MCF 10A (cell line): ENCODE results near the gene CAPN10. TPM values are rescaled to one million over a fixed set of nuclear protein-coding genes. Genes with fewer than 3 reads are reported as not detected.

Experiments
- BruUV-seq: library from RNA; stranded (reverse); fragments of 400-500 nt; replicated peaks from 2 replicates; lab custom pipeline; 2021; lab: Mats Ljungman, UMichigan
- CTCF ChIA-PET: fragments of 300-600 bp; sonication (Branson Sonifier 250); formaldehyde crosslinking; extraction: SDS; loops from one replicate; lab custom pipeline; 2021; ENCODE audit warnings: antibody characterized with exemption, inconsistent platforms; lab: Yijun Ruan, JAX
- POLR2A ChIA-PET: fragments of 300-600, 350-650 bp; sonication (Branson Sonifier 250); formaldehyde crosslinking; extraction: SDS; loops from one replicate; lab custom pipeline; 2020; ENCODE audit warnings: antibody characterized with exemption, inconsistent platforms; lab: Yijun Ruan, JAX
- DNase-seq: peaks from one replicate; pipeline ENCODE4 v3.0.0-alpha.2; 2018; ENCODE audit not compliant: unreplicated experiment
- H3K27ac Mint-ChIP-seq: one replicate; pipeline ENCODE4 v1.8.0; 2022; ENCODE audit warnings: mild to moderate bottlenecking, low read depth, mixed read lengths; ENCODE audit not compliant: unreplicated experiment
- H3K27me3 Mint-ChIP-seq: one replicate; pipeline ENCODE4 v1.8.0; 2022; ENCODE audit warnings: mixed read lengths; ENCODE audit not compliant: insufficient read depth, unreplicated experiment
- H3K36me3 Mint-ChIP-seq: one replicate; pipeline ENCODE4 v1.8.0; 2022; ENCODE audit warnings: mild to moderate bottlenecking, moderate library complexity, mixed read lengths; ENCODE audit not compliant: insufficient read depth, unreplicated experiment
- H3K4me1 Mint-ChIP-seq: one replicate; pipeline ENCODE4 v1.8.0; 2022; ENCODE audit warnings: mixed read lengths; ENCODE audit not compliant: insufficient read depth, unreplicated experiment
- H3K4me3 Mint-ChIP-seq: one replicate; pipeline ENCODE4 v1.8.0; 2022; ENCODE audit warnings: mild to moderate bottlenecking, moderate library complexity, mixed read lengths; ENCODE audit not compliant: unreplicated experiment
- H3K9me3 Mint-ChIP-seq: one replicate; pipeline ENCODE4 v1.8.0; 2022; ENCODE audit warnings: mixed read lengths; ENCODE audit not compliant: unreplicated experiment
- intact Hi-C: fragments of 100-400 bp; cut with micrococcal nuclease; formaldehyde crosslinking; loops from 2 replicates; pipeline ENCODE4 v1.14.1; 2022
- total RNA-seq: library from RNA; stranded (reverse); gene quantifications from 2 replicates; pipeline ENCODE4 v1.2.3, GENCODE V29; 2022
- TF ChIP-seq, protein P1 (sequence below): fragments of 200-600 bp; IDR thresholded peaks from one replicate; pipeline ENCODE4 v1.8.0; 2022; ENCODE audit warnings: antibody characterized with exemption, mild to moderate bottlenecking; ENCODE audit not compliant: unreplicated experiment

The CAPN10 gene
- total RNA-seq, 1 experiment from 2014 or later: 27.6 TPM

DNA sequence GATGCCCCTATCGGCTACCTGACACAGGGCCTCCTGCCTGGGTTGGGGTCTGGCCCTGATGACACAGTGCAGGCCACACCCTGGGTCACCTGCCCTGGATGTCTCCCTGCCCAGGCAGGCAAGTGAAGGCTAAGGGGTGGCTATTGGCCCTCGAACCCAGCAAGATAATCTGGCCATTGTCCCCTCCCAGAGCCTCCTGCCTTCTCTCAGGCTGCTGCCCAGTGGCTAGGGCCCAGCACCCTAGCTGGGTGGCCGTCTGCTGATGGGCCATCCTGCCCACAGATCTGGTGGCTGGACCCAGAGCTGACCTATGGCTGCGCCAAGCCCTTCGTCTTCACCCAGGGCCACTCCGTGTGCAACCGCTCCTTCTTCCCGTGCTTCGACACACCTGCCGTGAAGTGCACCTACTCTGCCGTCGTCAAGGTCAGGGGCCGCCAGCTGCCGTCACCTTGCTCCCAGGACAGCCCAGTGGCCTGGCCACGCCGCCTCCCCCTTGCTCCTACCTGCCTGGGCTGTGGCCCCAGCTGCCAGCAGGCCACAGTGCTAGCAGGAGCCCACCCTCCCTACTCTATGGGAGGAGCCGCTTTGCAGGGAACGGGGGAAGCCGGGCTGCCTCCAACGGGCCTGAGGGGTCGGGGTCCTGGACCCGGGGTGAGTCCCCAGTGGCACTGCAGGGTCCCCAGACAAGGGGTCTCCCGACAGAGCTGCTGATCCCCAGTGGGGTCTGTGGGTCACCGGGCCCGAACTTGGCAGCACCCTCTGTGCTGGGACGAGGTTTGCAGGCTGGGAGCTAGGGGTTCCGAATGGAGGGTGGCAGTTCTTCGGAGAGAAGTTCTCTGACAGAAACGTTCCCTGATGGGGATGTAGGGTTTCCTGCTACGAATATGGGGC, 14.1 kb upstream of the CAPN10 start:
- POLR2A ChIA-PET: no interaction called here
- BruUV-seq: no TSS peak
- TF ChIP-seq, protein P1, sequence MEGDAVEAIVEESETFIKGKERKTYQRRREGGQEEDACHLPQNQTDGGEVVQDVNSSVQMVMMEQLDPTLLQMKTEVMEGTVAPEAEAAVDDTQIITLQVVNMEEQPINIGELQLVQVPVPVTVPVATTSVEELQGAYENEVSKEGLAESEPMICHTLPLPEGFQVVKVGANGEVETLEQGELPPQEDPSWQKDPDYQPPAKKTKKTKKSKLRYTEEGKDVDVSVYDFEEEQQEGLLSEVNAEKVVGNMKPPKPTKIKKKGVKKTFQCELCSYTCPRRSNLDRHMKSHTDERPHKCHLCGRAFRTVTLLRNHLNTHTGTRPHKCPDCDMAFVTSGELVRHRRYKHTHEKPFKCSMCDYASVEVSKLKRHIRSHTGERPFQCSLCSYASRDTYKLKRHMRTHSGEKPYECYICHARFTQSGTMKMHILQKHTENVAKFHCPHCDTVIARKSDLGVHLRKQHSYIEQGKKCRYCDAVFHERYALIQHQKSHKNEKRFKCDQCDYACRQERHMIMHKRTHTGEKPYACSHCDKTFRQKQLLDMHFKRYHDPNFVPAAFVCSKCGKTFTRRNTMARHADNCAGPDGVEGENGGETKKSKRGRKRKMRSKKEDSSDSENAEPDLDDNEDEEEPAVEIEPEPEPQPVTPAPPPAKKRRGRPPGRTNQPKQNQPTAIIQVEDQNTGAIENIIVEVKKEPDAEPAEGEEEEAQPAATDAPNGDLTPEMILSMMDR: no peak
- Mint-ChIP-seq H3K9me3 (no peaks in the 10 kb centered on the region), H3K27me3 (no peaks in the 10 kb centered on the region), H3K4me1 (peaks cover 11% of the 10 kb centered on the region), H3K36me3 (peaks cover 12% of the 10 kb centered on the region), H3K27ac (no peak overlapping the region), H3K4me3 (no peak overlapping the region)
- intact Hi-C loops: no loop called here
- no peak for DNase-seq
- CTCF ChIA-PET: no interaction called here

DNA sequence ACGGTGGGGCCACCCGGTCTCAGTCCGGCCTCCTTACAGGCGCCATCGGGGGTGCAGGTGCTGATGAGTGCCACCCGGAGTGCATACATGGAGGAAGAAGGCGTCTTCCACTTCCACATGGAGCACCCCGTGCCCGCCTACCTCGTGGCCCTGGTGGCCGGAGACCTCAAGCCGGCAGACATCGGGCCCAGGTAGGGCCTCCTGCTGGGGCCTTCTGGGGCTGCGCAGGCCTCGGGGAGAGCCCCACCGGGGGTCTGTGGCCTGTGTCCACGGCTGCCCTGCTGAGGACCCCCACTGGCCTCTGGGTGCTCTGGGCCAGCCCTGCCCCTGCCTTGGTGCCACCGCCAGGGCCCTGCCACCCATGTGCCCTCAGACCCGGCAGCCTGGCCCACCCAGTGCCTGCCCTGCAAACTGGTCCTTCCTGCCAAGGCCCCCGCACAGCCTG, 13.4 kb upstream of the CAPN10 start:
- Mint-ChIP-seq H3K4me1 (peaks cover 5% of the 10 kb centered on the region), H3K27ac (no peak overlapping the region), H3K4me3 (no peak overlapping the region), H3K9me3 (no peaks in the 10 kb centered on the region), H3K27me3 (no peaks in the 10 kb centered on the region), H3K36me3 (peaks cover 12% of the 10 kb centered on the region)
- TF ChIP-seq, protein P1: no peak
- POLR2A ChIA-PET: interaction anchor here (1.6 kb wide), 1 partner anchor 13 kb away, joined by 6 read pairs; the partner anchor contains the start of gene CAPN10
- intact Hi-C loops: no loop called here
- CTCF ChIA-PET: no interaction called here
- BruUV-seq: no TSS peak
- DNase-seq: no peak

DNA sequence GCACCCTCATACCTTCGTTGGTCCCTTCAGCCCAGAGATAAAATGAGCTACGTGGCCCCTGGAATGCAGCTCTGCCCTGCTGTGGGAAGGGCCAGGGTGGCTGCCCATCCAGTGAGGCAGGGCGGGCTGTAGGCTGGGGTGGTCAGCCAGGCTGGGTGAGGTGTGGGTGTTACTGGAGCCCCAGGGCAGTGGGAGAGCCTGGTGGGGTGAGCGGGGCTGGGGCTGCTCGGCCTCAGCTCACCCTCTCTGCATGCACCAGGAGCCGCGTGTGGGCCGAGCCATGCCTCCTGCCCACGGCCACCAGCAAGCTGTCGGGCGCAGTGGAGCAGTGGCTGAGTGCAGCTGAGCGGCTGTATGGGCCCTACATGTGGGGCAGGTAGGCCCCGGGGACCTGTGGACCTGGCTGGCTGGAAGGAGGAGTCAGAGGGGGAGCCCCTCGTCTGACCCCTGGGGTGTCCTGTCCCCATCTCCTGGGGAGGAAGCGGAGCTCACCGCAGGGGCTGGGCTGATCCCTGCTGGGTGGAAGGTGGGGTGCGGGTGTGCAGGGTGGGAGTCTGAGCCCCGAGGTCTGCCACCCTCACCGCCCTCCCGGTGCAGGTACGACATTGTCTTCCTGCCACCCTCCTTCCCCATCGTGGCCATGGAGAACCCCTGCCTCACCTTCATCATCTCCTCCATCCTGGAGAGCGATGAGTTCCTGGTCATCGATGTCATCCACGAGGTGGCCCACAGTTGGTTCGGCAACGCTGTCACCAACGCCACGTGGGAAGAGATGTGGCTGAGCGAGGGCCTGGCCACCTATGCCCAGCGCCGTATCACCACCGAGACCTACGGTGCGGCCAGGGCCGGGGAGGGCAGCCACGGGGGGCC, 12.8 kb upstream of the CAPN10 start:
- Mint-ChIP-seq H3K4me1 (peaks cover 9% of the 10 kb centered on the region), H3K36me3 (peaks cover 15% of the 10 kb centered on the region), H3K4me3 (no peak overlapping the region), H3K27me3 (no peaks in the 10 kb centered on the region), H3K27ac (no peak overlapping the region), H3K9me3 (no peaks in the 10 kb centered on the region)
- CTCF ChIA-PET: no interaction called here
- POLR2A ChIA-PET: interaction anchor here (0.7 to 1.6 kb wide), 2 partner anchors 12 to 340 kb away, joined by 4 to 6 read pairs; partner anchors contain the start of gene CAPN10
- DNase-seq: no peak
- intact Hi-C loops: no loop called here
- TF ChIP-seq, protein P1: no peak
- BruUV-seq: no TSS peak
